Measurements from ENCODE around the gene DNMT3A.

The DNMT3A gene

DNA sequence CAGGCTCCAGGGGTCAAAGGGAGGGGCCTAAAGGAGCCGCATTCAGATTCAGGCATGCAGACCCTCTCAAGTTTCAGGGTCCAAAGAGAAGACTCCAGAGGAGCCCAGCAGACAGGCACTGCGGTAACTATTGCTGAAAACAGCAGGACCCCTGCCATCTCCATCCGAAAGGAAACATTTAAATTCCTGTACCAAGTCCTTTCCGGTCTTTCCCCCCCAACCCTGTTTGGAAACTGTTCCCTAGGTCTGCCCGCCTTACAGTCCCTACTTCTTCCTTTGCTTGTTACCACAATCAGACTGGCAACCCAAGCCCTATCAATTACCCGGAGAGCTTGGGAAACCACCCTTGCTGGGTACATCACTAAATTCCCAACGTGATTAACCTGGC is 82.0 kb downstream of the DNMT3A start:
- Mint-ChIP-seq H3K27me3 (no peaks in the 10 kb centered on the region), H3K9me3 (no peaks in the 10 kb centered on the region), H3K36me3 (peaks cover 9% of the 10 kb centered on the region), H3K4me1 (peaks cover 39% of the 10 kb centered on the region), H3K4me3 (no peak overlapping the region), H3K27ac (no peak overlapping the region)

DNA sequence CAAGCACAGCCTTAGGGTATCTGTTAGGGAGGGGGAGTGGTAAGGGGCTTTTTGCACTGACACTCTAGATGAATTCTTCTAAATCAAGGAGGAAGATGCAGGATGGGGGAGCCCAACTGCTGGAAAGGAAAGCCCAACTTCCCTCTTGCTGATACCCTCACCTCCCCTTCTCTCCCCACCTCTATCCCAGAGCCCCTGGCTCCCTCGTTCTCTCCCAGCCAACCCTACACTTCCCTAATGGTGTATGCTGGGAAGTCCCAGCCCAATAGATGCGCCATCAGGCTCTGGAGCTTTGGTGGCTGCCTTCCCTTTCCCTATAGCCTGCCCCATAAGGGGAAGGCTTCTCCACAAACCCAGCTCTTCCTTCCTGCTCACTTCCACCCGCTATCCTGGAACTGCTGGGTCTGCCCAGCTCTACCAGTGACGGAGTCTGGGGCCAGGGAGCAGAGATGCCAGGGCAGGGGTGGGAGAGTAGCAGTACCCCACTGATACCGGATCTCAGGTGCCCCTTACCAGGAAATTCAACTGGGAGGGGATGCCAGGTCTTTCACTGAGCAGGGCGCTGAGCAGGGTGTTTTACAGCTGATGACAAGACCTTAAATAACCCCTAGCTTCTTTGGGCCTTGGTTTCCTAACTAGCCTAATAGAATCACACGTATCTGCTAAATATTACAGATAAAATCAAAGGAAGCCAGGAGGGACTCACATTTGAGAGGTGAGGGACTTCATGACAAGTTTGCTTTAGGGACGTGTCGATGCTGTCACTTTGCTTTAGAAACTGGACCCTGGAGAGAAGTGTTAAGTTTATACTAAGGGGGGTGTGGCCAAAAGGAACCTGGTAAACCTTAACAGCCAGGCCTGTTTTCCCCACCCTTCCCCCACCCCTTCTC is 82.6 kb downstream of the DNMT3A start:
- H3K27ac Mint-ChIP-seq, result peak overlapping the region; percentile 66
- H3K9me3 Mint-ChIP-seq, result no peaks in the 10 kb centered on the region
- H3K4me1 Mint-ChIP-seq, result peaks cover 39% of the 10 kb centered on the region
- peaks cover 9% of the 10 kb centered on the region for H3K36me3 Mint-ChIP-seq
- H3K4me3 Mint-ChIP-seq, result no peak overlapping the region
- no peaks in the 10 kb centered on the region for H3K27me3 Mint-ChIP-seq

DNA sequence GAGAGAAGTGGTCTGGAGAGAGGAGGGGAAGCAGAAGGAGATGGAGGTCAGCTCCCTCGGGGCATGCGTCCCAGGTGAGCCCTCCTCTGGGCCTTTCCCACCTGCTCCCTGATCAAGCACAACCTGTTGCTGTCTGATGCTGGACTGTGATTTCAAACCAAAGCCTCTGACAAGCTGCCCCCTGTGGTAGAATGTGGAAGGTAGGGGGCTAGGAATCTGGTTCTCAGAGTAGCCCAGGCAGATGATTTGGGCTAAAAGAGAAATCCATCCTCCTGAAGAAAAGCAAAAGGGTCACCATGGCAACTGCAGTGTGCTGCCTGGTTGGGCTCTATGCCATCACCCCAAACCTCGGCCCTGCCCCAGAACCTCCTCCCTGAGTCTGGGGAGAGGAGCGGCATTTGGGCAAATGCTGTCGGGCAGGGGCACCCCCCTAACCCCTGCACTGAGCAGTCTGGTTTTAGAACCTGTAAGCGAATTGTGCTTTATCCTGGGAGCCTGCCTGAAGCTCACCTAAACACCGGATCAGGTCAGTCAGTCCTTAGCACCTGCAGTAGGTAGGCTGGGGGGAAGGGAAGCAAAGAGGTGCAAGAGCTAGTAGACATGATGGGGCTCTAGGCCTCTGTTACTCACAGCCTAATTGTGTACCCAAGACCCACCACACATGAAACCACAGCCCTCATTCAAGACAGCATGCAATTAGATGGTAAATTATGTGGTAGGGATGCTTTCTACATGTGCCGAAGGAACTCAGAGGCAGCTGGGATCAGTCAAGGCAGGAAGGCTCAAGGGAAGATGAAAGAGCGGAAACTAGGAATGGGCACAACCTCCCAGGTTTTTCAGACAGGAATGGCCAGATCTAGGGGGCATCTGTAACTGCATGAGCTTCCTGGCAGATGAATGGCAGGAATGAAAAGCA is 83.5 kb downstream of the DNMT3A start:
- H3K4me1 Mint-ChIP-seq, result peaks cover 34% of the 10 kb centered on the region
- H3K36me3 Mint-ChIP-seq, result peaks cover 8% of the 10 kb centered on the region
- no peak overlapping the region for H3K4me3 Mint-ChIP-seq
- no peaks in the 10 kb centered on the region for H3K27me3 Mint-ChIP-seq
- H3K9me3 Mint-ChIP-seq, result no peaks in the 10 kb centered on the region
- peak overlapping the region; percentile 66 for H3K27ac Mint-ChIP-seq

DNA sequence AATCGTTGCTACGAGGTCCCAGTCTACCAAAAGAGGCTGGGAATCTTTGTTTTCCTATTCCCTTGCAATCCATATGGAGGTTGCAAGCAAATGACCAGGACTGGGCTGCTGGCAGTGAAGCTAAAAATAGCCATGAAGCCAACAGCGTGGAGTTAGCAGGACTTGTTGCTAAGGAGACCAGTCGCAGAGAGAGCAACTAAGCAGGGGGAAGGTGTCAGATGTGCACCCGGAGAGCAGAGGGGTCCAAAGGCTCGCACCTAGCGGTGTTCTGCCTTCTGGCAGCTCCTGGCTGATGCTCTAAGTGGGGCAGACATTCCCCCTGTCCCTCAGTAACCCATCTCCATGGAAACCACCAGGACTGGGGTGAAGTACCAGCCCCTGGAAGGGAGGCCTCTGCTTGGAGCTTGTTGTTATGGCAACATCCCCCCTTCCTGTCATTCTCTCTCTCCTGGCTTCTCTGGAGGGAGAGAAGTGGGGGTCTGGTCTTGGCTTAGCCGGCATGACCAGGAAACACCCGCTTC is 84.6 kb downstream of the DNMT3A start:
- Mint-ChIP-seq H3K4me1 (peaks cover 30% of the 10 kb centered on the region), H3K36me3 (peaks cover 7% of the 10 kb centered on the region), H3K9me3 (no peaks in the 10 kb centered on the region), H3K27me3 (no peaks in the 10 kb centered on the region), H3K27ac (no peak overlapping the region), H3K4me3 (no peak overlapping the region)

DNA sequence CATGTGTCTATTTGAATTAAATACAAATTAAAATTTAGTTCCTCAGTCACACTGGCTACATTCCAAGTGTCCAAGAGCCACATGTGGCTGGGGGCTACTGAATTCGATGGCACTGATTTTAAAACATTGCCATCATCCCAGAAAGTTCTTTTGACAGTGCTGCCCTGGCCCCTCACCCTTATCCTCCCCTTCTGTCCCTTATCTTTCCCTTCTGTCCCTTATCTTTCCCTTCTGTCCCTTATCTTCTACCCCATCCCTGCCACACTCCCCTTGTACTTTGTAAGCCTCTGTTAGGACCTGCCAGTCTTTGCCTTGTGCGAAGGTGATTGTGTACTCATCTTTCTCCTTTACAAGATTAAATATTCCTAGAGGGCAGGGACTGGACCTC is 85.2 kb downstream of the DNMT3A start:
- H3K36me3 Mint-ChIP-seq, result peaks cover 7% of the 10 kb centered on the region
- H3K9me3 Mint-ChIP-seq, result no peaks in the 10 kb centered on the region
- peaks cover 28% of the 10 kb centered on the region for H3K4me1 Mint-ChIP-seq
- peak overlapping the region; percentile 89 for H3K27ac Mint-ChIP-seq
- H3K4me3 Mint-ChIP-seq, result no peak overlapping the region
- H3K27me3 Mint-ChIP-seq, result no peaks in the 10 kb centered on the region

DNA sequence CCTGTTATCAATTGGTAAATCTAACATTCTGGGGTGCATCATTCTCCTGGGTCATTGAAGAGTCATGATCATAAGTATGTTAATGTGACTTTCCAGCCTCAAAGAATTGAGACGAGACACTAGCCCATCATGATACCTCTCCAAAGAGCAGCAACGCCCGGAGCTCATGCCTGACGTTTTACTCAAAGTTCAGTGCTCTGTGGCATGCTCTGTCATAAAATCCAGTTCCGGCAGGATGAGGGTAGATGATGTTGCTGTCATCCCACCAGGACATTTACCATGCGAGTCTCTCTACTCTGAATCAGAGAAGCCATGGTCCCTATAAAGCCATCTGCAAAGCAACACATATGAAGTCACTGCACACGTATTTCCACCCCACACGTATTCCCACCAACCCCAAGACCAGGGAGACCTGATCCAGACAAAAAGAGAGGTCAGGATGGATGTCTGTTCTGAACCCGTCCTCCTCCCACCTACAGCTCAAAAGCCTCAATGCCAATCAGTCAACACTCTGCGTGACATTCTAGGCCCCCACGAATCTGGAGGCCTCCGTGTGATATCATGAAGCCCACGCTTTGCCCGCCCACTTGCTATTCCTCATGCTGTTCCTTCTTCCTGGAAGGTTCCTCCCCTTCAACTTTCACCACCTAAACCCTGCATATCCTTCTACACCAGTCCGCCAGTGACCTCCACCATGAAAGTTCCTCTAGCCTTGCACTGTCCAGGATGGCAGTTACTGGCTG is 85.8 kb downstream of the DNMT3A start:
- H3K27me3 Mint-ChIP-seq, result no peaks in the 10 kb centered on the region
- peak overlapping the region; percentile 89 for H3K27ac Mint-ChIP-seq
- no peak overlapping the region for H3K4me3 Mint-ChIP-seq
- peaks cover 7% of the 10 kb centered on the region for H3K36me3 Mint-ChIP-seq
- H3K4me1 Mint-ChIP-seq, result peaks cover 29% of the 10 kb centered on the region
- no peaks in the 10 kb centered on the region for H3K9me3 Mint-ChIP-seq

DNA sequence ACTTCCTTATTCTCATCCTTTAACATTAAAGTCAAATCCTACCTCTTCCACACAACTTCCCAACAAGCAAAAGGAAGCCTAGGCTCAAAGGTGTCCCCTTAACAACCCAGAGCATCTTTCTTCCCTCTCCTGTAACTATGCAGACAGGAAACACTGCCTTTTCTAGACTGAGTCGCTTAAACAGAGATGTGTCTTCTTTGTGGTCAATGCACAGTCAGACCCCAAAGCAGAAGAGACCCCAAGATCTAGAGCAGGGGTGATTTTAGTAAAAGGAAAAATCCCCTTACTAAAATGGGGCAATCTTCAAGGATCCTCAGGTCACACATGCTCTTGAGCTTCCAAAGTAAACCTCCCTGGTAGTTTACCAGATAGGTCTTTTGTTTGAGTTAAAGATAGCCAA is 86.8 kb downstream of the DNMT3A start:
- no peaks in the 10 kb centered on the region for H3K27me3 Mint-ChIP-seq
- peaks cover 5% of the 10 kb centered on the region for H3K36me3 Mint-ChIP-seq
- H3K9me3 Mint-ChIP-seq, result no peaks in the 10 kb centered on the region
- peaks cover 33% of the 10 kb centered on the region for H3K4me1 Mint-ChIP-seq
- no peak overlapping the region for H3K4me3 Mint-ChIP-seq
- H3K27ac Mint-ChIP-seq, result peak overlapping the region; percentile 61

DNA sequence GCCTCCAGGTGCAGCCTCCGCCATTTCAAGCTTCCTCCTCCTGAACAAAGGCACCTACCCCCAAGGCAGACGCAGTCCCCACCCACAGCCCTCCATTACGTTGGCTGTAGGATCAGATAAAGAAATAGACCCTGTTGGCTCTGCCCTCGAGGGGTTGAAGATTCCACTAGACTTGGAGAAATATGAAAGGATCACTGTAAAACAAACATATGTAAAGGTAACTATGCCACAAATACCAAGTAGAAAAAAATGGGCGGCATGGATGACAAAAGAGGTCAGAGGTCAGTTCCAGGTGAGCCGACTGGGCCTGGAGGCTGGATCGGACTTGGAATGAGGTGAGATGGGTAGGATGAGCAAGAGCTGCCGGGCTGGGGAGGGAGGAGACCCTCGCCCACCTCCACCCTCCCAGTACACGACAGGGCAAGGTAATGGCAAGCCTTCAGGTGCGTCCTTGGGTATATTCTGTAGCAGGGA is 88.5 kb downstream of the DNMT3A start:
- peaks cover 5% of the 10 kb centered on the region for H3K36me3 Mint-ChIP-seq
- H3K4me3 Mint-ChIP-seq, result peak overlapping the region; percentile 69

DNA sequence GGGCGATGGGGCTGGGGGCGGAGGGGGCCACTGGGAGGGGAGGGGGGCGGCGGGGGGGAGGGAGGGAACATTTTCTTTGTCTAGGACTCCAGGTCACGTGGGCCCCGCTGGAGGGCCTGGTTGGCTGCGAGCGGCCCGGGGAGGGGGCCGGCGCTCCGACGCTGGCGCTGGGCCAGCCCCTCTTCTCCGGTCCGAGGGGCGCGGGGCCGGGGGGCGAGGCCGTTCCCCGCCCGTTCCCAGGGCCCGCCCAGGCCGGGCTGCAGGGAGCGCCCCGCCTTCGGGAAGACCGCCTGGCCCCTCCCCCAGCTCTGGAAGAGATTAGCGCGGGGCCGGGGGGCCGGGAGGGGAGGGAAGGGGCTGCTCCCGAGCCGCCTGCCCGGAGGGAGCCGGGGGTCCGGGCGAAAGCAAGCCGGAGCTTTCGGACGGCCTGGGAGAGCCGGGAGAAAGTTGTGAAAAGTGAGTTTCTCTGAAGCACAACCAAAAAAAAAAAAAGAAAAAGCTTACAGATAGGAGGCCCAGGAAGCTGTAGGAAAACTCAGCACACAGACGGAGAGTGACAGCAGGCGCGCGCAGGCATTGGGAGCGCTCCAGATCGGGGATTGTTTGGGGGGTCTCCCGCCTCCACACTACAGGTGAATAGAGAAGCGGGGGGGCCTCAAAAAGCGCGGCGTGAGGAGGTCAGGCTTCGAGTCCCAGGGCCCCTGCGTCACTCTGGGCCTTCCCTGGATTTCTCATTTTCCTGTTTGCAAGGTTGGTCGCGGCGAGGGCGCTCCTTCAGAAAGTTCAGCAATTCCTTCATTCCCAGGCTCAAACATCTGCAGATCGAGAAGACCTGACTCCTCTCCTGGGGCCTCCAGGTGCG is 89.2 kb downstream of the DNMT3A start:
- Mint-ChIP-seq H3K27ac (peak overlapping the region; percentile 57), H3K4me1 (peaks cover 36% of the 10 kb centered on the region), H3K27me3 (no peaks in the 10 kb centered on the region), H3K36me3 (peaks cover 5% of the 10 kb centered on the region), H3K4me3 (peak overlapping the region; percentile 87), H3K9me3 (no peaks in the 10 kb centered on the region)

More for the DNA sequence above, 88.5 kb downstream of the DNMT3A start:
- peak overlapping the region; percentile 57 for H3K27ac Mint-ChIP-seq
- peaks cover 36% of the 10 kb centered on the region for H3K4me1 Mint-ChIP-seq
- H3K9me3 Mint-ChIP-seq, result no peaks in the 10 kb centered on the region
- H3K27me3 Mint-ChIP-seq, result no peaks in the 10 kb centered on the region

DNA sequence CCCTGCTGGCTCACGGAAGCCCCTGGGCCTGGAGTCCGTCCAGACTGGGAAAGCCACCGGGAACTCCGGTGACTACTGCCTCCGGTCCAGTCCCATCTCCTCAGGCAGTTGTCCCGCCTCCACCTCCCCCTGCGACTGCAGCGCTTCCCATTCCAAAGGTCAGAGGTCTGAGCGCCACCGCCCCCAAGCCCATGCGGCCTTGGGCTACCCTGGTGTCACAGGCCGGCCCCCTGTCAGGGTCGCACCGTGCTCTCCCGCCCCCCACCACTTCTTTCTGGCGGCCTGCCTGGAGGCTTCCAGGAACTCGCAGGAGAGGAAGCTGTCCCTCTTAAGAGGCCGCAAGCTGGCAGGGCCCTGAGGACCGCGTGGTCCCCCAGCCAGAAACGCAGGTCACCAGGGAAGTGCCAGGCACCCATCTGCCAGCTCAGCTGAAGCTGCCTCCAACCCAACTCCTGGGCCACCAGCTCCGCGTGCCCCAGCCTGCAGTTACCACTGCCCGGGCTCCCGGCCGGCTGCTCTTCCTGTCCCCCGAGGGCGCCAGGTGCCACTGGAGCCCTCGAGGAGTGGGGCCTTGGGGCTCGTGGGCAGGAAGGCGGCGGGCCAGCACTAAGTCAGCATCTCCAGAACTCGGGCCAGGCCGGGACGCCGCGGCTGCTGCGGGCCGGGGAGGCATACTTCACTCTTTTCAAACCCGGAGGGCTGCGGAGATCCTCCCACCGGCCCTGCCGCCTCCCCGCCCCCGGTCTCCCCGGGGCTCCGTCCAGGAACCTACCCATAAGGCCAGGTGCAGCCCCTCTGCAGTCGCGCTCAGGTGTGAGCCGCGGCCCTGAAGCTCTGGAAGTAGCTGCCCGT is 90.1 kb downstream of the DNMT3A start:
- Mint-ChIP-seq H3K27ac (peak overlapping the region; percentile 92), H3K9me3 (no peaks in the 10 kb centered on the region), H3K4me3 (peak overlapping the region; percentile 87), H3K36me3 (peaks cover 5% of the 10 kb centered on the region), H3K4me1 (peaks cover 36% of the 10 kb centered on the region), H3K27me3 (no peaks in the 10 kb centered on the region)

DNA sequence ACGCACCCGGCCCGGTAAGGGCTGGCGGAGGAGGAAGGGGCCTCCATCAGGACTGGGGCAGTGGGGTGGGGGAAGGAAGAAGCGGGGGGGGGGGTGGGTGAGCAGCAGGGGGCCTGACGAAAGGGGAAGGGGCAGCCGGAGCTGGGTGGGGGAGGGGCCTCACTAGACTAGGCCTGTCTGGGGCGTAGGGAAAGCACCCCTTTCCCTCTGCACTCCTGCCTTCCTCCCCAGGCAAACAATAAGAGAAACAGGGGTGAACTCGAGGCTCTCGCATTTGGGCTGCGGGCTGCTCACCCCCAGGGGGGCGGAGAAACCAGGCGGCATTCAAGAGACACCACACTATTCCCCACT is 90.7 kb downstream of the DNMT3A start:
- H3K4me1 Mint-ChIP-seq, result peaks cover 36% of the 10 kb centered on the region
- peak overlapping the region; percentile 96 for H3K27ac Mint-ChIP-seq
- no peaks in the 10 kb centered on the region for H3K9me3 Mint-ChIP-seq
- peaks cover 3% of the 10 kb centered on the region for H3K36me3 Mint-ChIP-seq
- peak overlapping the region; percentile 87 for H3K4me3 Mint-ChIP-seq
- H3K27me3 Mint-ChIP-seq, result no peaks in the 10 kb centered on the region

DNA sequence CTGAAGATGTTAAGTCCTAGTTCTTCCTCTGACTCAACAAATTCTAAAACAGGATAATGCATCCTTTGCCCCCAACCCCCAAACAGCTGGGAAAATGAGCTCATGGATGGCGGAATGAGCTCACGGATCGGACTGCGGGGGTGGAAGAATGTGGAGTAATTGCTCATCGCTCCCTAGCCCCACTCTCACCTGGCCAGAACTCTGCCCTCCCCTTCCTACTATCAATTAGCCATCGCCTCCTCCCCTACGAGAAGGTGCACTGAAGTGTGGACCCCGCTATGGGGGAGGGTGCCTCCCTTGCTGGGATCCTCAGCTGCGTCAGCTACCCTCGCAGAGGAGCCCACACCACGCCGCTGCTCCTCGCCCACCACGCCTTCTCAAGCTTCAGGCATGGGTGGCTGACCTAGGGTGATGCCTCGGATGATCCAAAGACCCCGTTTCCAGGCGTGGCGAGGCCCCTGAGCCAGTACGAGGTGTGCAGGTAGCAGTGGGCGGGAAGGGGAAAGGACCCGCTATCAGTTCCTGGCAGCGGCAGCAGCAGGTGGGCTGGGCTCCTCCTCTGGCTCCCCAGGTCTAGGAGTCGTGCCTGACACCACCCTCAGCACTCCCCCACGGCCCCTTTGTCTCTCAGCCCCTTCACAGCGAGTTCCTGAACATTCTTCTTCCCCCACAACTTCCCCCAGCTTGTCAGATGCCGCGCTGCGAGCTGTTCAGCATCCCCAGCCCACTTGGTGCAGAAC is 91.2 kb downstream of the DNMT3A start:
- Mint-ChIP-seq H3K9me3 (no peaks in the 10 kb centered on the region), H3K27me3 (no peaks in the 10 kb centered on the region), H3K4me3 (peak overlapping the region; percentile 87), H3K27ac (peak overlapping the region; percentile 96), H3K36me3 (peaks cover 4% of the 10 kb centered on the region), H3K4me1 (peaks cover 36% of the 10 kb centered on the region)

DNA sequence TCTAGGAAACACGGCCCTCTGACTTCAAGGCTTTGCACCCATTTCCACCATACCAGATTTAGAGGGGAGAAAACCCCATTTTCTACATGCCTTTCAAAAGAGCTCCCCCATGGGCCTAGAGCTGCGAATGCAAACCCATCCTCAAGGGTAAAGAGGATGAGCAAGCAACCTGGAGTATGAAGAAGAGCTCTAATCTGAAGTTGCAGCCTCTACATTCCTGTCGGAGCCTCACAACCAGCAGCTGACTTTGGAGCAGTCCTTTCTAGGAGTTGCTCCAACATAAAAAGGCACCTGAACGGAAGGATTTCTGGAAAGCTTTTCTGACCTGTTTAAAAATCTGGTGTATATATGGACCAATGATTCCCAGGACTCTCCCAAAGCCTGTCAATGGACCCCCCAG is 91.9 kb downstream of the DNMT3A start:
- H3K4me3 Mint-ChIP-seq, result peak overlapping the region; percentile 87
- peaks cover 3% of the 10 kb centered on the region for H3K36me3 Mint-ChIP-seq
- peaks cover 31% of the 10 kb centered on the region for H3K4me1 Mint-ChIP-seq
- no peaks in the 10 kb centered on the region for H3K9me3 Mint-ChIP-seq
- H3K27ac Mint-ChIP-seq, result peak overlapping the region; percentile 92
- no peaks in the 10 kb centered on the region for H3K27me3 Mint-ChIP-seq
